Loucy (cell line): ENCODE data around the gene PFDN2.

Experiments
- H2AFZ ChIP-seq: fragments of 200-600 bp; sonication (generic); 2 replicates; pipeline ENCODE4 v1.6.0; 2016; ENCODE audit warnings: antibody characterized with exemption, mild to moderate bottlenecking, low read length, moderate library complexity
- H3F3A ChIP-seq: fragments of 200-600 bp; 2 replicates; pipeline ENCODE4 v1.6.0; 2016; ENCODE audit warnings: antibody characterized with exemption, low read depth, mild to moderate bottlenecking
- H3K27me3 ChIP-seq: fragments of 200-600 bp; sonication (generic); 2 replicates; pipeline ENCODE4 v1.6.1; 2014; ENCODE audit warnings: low read length, mild to moderate bottlenecking; ENCODE audit not compliant: insufficient read depth, poor library complexity, severe bottlenecking
- H3K36me3 ChIP-seq: fragments of 200-600 bp; sonication (generic); 2 replicates; pipeline ENCODE4 v1.6.1; 2016; ENCODE audit warnings: low read length; ENCODE audit not compliant: insufficient read depth
- H3K4me1 ChIP-seq: fragments of 200-600 bp; sonication (generic); 2 replicates; pipeline ENCODE4 v1.5.1; 2014; ENCODE audit warnings: low read length, mild to moderate bottlenecking; ENCODE audit not compliant: insufficient read depth, poor library complexity, severe bottlenecking
- H3K4me2 ChIP-seq: fragments of 200-600 bp; sonication (generic); 2 replicates; pipeline ENCODE4 v1.6.0; 2014; ENCODE audit warnings: antibody characterized with exemption, low read length, low read depth, mild to moderate bottlenecking; ENCODE audit not compliant: poor library complexity, severe bottlenecking
- H3K4me3 ChIP-seq: fragments of 200-600 bp; sonication (generic); 2 replicates; pipeline ENCODE4 v1.5.1; 2014; ENCODE audit warnings: low read length, mild to moderate bottlenecking, mixed read lengths; ENCODE audit not compliant: poor library complexity, severe bottlenecking
- H3K79me2 ChIP-seq: fragments of 200-600 bp; sonication (generic); 2 replicates; pipeline ENCODE4 v1.6.1; 2014; ENCODE audit warnings: low read length; ENCODE audit not compliant: insufficient read depth
- H3K9ac ChIP-seq: fragments of 200-600 bp; sonication (generic); 2 replicates; pipeline ENCODE4 v1.6.0; 2014; ENCODE audit warnings: mild to moderate bottlenecking, low read depth, low read length, moderate library complexity; ENCODE audit not compliant: poor library complexity, severe bottlenecking
- H3K9me2 ChIP-seq: fragments of 200-600 bp; sonication (generic); replicated peaks from 2 replicates; pipeline ENCODE4 v1.6.1; 2016; ENCODE audit warnings: low read depth, low read length, mixed read lengths
- H3K9me3 ChIP-seq: fragments of 200-600 bp; sonication (generic); 2 replicates; pipeline ENCODE4 v1.6.1; 2014; ENCODE audit warnings: mild to moderate bottlenecking, antibody characterized with exemption, low read length, low read depth; ENCODE audit not compliant: insufficient read depth
- H4K20me1 ChIP-seq: fragments of 200-600 bp; sonication (generic); 2 replicates; pipeline ENCODE4 v1.6.0; 2014; ENCODE audit warnings: antibody characterized with exemption, low read length, mild to moderate bottlenecking; ENCODE audit not compliant: insufficient read depth, poor library complexity, severe bottlenecking
- CTCF ChIP-seq: fragments of 200-600 bp; sonication (generic); conservative IDR thresholded peaks from 2 replicates; pipeline ENCODE4 v1.5.1; 2014; ENCODE audit warnings: mild to moderate bottlenecking, antibody characterized with exemption, low read length
- EZH2phosphoT487 ChIP-seq: fragments of 200-600 bp; IDR thresholded peaks from 2 replicates; pipeline ENCODE4 v1.6.1; 2018; ENCODE audit warnings: antibody characterized with exemption, mild to moderate bottlenecking, moderate library complexity, borderline replicate concordance

PFDN2 gene

DNA sequence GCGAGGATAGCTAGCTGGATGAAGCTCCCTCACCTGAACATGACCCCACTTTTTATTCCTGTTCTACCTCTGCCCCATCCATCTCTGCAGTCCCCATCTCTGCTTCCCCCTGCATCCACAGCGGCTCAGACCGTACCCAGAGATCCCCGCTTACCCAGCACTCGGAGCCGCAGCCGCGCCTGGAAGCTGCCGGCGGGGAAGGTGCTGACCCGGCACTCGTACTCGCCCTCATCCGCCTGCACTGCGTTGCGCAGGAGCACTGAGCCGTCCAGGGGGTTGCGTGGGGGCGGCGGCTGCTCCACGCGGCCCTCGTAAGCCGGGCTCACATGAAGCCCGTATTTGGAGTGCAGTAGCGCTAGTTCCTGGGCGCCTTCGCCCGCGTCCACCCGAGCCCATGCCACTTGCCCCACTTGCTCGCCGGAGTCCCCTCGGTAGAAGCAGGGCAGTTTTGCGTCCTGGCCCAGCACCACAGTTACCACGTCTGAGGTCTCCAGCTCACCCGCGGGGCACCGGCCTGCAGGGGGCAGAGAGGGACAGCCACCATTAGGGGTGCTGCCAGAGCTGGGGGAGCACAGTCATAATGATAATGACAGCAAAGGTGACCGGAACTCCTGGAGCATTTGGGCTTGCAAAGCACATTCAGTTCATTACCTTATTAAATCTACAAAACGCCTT is 38.3 kb downstream of the PFDN2 start:
- Histone ChIP-seq H3K9me3 (no peaks in the 10 kb centered on the region), H3K4me3 (no peak overlapping the region), H3K79me2 (no peaks in the 10 kb centered on the region), H3K9ac (no peak overlapping the region), H4K20me1 (no peaks in the 10 kb centered on the region), H3K36me3 (no peaks in the 10 kb centered on the region), H3F3A (no peaks in the 10 kb centered on the region), H3K9me2 (no peaks in the 10 kb centered on the region), H3K4me2 (no peak overlapping the region), H3K4me1 (no peaks in the 10 kb centered on the region), H3K27me3 (no peaks in the 10 kb centered on the region), H2AFZ (no peak overlapping the region)
- TF ChIP-seq CTCF, result no peak; the same call in 1 of the 2 replicates
- no peak for TF ChIP-seq EZH2phosphoT487

DNA sequence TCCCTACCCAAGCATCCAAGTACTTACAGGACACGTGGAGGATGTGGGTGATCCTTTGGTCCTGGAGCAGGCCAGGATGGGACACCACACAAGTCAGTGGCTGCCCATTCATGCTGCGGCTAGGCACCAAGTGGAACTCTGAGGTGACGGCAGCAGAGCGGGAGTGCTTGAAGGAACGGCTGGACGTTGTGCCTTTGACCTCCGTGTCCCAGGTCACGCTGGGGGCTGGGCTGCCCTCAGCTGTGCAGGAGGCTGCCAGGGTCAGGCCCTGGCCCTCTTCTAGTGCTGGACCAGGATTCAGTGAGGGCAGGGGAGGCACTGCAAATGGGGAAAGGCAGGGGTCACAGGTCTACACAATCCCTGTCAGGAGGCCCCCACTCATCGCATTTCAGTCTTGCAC is 40.4 kb downstream of the PFDN2 start:
- H3K9me2 ChIP-seq, result no peaks in the 10 kb centered on the region
- no peak overlapping the region for H2AFZ ChIP-seq
- no peaks in the 10 kb centered on the region for H3K36me3 ChIP-seq
- no peaks in the 10 kb centered on the region for H3K79me2 ChIP-seq
- no peak overlapping the region for H3K4me3 ChIP-seq
- no peak overlapping the region for H3K4me2 ChIP-seq
- no peaks in the 10 kb centered on the region for H3K9me3 ChIP-seq
- H3K9ac ChIP-seq, result no peak overlapping the region
- no peaks in the 10 kb centered on the region for H4K20me1 ChIP-seq
- no peaks in the 10 kb centered on the region for H3K27me3 ChIP-seq
- TF ChIP-seq EZH2phosphoT487 (no peak), CTCF (no peak)
- H3F3A ChIP-seq, result no peaks in the 10 kb centered on the region
- peaks cover 12% of the 10 kb centered on the region for H3K4me1 ChIP-seq

- no peak overlapping the region for H3K4me2 ChIP-seq
- H3K4me1 ChIP-seq, result peaks cover 18% of the 10 kb centered on the region
- H3K9me3 ChIP-seq, result no peaks in the 10 kb centered on the region
- H3K27me3 ChIP-seq, result no peaks in the 10 kb centered on the region
- TF ChIP-seq EZH2phosphoT487 (no peak), CTCF (no peak)
- H3K9me2 ChIP-seq, result no peaks in the 10 kb centered on the region
- no peaks in the 10 kb centered on the region for H3K79me2 ChIP-seq
- no peaks in the 10 kb centered on the region for H4K20me1 ChIP-seq
- no peak overlapping the region for H2AFZ ChIP-seq
- H3F3A ChIP-seq, result no peaks in the 10 kb centered on the region
- H3K9ac ChIP-seq, result no peak overlapping the region
- H3K4me3 ChIP-seq, result no peak overlapping the region
- no peaks in the 10 kb centered on the region for H3K36me3 ChIP-seq
Observed at GRCh38 chr1:161076410-161076809, 41.4 kb downstream of the PFDN2 start.
